ENCODE data around the gene FICD. TPM values are rescaled to one million over a fixed set of nuclear protein-coding genes. Genes with fewer than 3 reads are reported as not detected.
A peak's percentile ranks its signal among the peaks of the same experiment; 100 is the strongest.

FICD gene
- total RNA-seq = 1 to 10 TPM; 3.4 to 3.9 TPM

DNA sequence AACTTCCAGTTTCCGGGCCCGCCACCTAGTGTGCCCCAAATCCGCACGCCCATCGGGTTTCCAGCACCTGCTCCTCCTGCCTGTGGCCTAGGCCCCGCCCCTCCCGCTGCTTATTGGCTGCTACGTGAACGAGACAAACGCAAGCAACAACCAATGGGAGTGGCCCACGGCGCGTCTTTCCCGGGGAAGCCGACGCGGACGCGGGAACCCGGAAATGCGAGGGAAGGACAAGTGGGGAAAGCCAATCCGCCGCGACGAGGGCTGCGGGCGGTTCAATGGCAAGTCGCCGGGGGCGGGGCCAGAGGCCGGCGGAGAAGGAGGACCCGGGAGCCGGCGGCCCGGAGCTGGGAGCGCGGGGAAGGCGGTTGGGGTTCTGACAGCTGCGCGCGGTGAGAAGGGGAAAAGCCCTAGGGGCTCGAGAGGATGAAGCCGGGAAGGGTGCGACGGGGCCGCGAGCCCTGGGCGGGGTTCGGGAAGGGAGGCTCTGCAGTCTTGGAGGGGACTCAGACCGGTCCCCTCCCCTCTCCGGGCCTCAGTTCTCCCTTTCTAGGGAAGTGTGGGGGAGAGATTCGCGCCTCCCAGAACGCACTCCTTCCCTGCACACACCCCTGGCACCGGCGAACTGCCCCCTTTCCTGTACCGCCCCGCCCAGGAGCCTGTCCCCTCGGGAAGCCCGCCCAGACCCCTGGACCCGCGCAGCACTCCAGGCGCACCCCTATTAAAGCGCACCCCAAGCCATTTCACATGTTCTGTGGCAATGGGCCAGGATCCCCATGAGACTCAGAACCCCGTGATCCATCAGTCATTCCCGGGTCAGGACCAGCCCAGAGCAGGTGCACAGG is at the start of gene FICD:
Gene FICD, plus strand, starts transcription at position 305 of the 842 bp plus-strand sequence. CDS start 1,696 bp downstream, outside the sequence.
- CTCF ChIA-PET = interaction anchor here (1.3 kb wide), 1 partner anchor 103 kb away, joined by 4 read pairs; no protein-coding TSS in a partner anchor
- peak; percentile 96 for ATAC-seq
- Mint-ChIP-seq H3K36me3 (ENCODE audit: low read depth) (peaks cover 12% of the 10 kb centered on the region), H3K27me3 (no peaks in the 10 kb centered on the region), H3K4me1 (ENCODE audit: low read depth) (peaks cover 27% of the 10 kb centered on the region), H3K4me3 (peak within 1 kb of the TSS; percentile 77), H3K27ac (peak within 1 kb of the TSS; percentile 63), H3K9me3 (no peaks in the 10 kb centered on the region)
- intact Hi-C loops (cut with micrococcal nuclease) = loop anchor here (5.0 kb wide), 1 partner anchor 523 kb away; no protein-coding TSS in a partner anchor
- DNase-seq = peak; percentile 100
- TF ChIP-seq, protein P1, sequence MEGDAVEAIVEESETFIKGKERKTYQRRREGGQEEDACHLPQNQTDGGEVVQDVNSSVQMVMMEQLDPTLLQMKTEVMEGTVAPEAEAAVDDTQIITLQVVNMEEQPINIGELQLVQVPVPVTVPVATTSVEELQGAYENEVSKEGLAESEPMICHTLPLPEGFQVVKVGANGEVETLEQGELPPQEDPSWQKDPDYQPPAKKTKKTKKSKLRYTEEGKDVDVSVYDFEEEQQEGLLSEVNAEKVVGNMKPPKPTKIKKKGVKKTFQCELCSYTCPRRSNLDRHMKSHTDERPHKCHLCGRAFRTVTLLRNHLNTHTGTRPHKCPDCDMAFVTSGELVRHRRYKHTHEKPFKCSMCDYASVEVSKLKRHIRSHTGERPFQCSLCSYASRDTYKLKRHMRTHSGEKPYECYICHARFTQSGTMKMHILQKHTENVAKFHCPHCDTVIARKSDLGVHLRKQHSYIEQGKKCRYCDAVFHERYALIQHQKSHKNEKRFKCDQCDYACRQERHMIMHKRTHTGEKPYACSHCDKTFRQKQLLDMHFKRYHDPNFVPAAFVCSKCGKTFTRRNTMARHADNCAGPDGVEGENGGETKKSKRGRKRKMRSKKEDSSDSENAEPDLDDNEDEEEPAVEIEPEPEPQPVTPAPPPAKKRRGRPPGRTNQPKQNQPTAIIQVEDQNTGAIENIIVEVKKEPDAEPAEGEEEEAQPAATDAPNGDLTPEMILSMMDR (IDR thresholded peaks at IDR 0.05) = no peak
- POLR2A ChIA-PET = interaction anchor here (1.1 to 2.0 kb wide), 4 partner anchors 17 to 149 kb away, joined by 3 to 5 read pairs (median 4); partner anchors contain the start of gene ISCU

DNA sequence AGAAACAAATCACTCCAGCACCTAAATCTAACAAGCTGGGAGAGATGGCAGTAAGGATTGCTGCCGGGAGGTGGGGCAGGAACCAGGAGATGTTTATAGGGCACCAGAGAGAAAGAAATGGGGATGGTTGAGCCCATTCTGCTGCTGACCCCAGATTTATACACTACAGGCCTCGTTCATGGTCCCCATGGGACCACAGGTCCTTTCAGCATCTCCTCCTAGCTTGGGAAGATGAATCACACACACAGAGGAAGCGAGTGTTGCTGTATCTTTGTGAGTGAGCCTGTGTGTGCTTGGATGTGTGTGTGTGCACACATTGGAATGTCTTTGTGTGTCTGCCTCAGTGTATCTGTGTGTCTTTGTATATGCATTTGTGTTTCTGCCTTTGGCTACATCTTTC is 49.7 kb upstream of the FICD start:
- no peak overlapping the region for H3K27ac Mint-ChIP-seq
- peaks cover 25% of the 10 kb centered on the region for H3K27me3 Mint-ChIP-seq

DNA sequence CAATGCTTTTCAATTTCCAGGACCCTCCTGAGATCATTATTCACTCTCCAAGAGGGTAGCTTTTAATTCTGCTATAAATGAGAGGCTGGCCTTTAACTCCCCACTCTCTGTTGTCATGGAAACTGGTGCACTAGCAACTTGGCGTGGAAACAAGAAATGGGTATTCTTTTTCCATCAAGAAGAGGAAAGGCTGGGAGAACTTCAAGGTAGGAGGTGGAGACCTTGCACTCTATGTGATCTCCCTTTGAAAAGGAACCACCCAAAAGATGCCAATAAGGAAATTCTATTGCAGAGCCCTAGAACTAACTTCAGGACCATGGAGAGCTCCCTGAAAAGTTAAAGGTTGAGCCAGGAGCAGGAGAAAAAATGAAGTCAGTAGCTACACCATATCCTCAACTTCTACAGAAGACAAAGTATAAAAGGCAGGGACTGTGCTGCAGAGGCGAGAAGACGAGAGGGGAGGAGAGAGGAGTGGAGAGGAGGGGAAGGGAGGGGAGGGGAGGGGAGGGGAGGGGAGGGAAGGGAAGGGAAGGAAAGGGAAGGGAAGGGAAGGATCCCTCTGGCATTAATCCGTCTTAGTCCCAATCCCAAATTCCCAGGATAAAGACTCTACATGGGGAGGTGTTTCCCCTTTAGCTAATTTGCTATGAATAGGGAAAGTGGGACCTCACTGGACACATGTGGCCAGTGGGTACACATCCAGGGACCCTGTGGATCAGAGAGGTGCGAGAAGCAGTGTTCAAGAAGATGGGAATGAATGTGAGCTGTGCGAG is 46.7 kb upstream of the FICD start:
- no peaks in the 10 kb centered on the region for H3K36me3 Mint-ChIP-seq (ENCODE audit: low read depth)
- H3K27ac Mint-ChIP-seq = no peak overlapping the region
- ChIA-PET POLR2A (no interaction called here), CTCF (no interaction called here)
- DNase-seq (no peak), ATAC-seq (no peak)
- no peak overlapping the region for H3K4me3 Mint-ChIP-seq
- intact Hi-C loops (cut with micrococcal nuclease) = no loop called here
- no peaks in the 10 kb centered on the region for H3K4me1 Mint-ChIP-seq (ENCODE audit: low read depth)
- no peaks in the 10 kb centered on the region for H3K9me3 Mint-ChIP-seq
- H3K27me3 Mint-ChIP-seq = peaks cover 21% of the 10 kb centered on the region
- TF ChIP-seq, protein P1 (IDR thresholded peaks at IDR 0.05) = no peak

More for the DNA sequence above, 49.7 kb upstream of the FICD start:
- TF ChIP-seq, protein P1 (IDR thresholded peaks at IDR 0.05) = no peak
- DNase-seq = no peak
- intact Hi-C loops (cut with micrococcal nuclease) = no loop called here
- POLR2A ChIA-PET = no interaction called here
- no peaks in the 10 kb centered on the region for H3K36me3 Mint-ChIP-seq (ENCODE audit: low read depth)
- ATAC-seq = no peak
- CTCF ChIA-PET = interaction anchor here (0.9 kb wide), 1 partner anchor 10 kb away, joined by 3 read pairs; no protein-coding TSS in a partner anchor
- H3K4me1 Mint-ChIP-seq (ENCODE audit: low read depth) = no peaks in the 10 kb centered on the region
- no peak overlapping the region for H3K4me3 Mint-ChIP-seq
- H3K9me3 Mint-ChIP-seq = no peaks in the 10 kb centered on the region

DNA sequence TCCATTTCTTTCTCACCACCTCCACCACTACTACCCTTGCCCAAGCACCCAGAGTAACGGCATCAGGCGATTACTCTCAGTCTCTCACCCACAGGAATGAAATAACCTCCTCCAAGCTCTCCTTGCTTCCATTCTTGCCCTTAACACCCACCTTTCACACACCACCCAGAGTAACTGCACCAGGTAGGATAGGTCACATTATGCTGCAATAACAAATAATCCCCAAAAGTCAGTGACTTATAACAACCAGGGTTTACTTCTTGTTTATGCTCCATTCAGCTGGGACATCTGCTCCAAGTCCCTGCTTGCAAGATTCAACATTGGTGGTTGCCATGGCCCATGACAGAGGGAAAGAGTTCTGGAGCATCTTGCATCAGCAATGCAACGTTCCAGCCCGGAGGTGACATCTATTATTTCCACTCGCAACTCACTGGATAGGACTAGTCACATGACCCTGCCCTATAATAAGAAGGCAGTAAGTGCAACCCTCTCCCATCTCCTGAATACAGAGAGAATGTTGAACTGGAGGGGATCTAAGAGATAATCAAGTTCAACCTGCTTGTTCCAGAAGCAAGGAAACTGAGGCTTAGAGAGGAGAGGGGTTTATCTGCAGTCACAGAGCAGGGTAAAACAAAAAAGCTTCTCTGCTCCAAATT is 41.5 kb upstream of the FICD start:
- no peaks in the 10 kb centered on the region for H3K36me3 Mint-ChIP-seq (ENCODE audit: low read depth)
- ChIA-PET CTCF (no interaction called here), POLR2A (no interaction called here)
- H3K4me1 Mint-ChIP-seq (ENCODE audit: low read depth) = no peaks in the 10 kb centered on the region
- no peak overlapping the region for H3K27ac Mint-ChIP-seq
- H3K4me3 Mint-ChIP-seq = no peak overlapping the region
- ATAC-seq = no peak
- no peak for DNase-seq
- no peaks in the 10 kb centered on the region for H3K9me3 Mint-ChIP-seq
- intact Hi-C loops (cut with micrococcal nuclease) = no loop called here
- TF ChIP-seq, protein P1 (IDR thresholded peaks at IDR 0.05) = no peak
- peaks cover 4% of the 10 kb centered on the region for H3K27me3 Mint-ChIP-seq
